PC-3 (cell line): ENCODE results near the gene MACROD2. TPM values are rescaled to one million over a fixed set of nuclear protein-coding genes. Genes with fewer than 3 reads are reported as not detected.

Experiments
- ATAC-seq: fragments of 200-7000 bp; cut with Tn5 transposase; 2 replicates; pipeline ENCODE4 v1.9.1; 2020; ENCODE audit warnings: mild to moderate bottlenecking, moderate library complexity
- BruUV-seq: library from RNA; stranded (reverse); fragments of 400-500 nt; replicated peaks from 2 replicates; lab custom pipeline; 2021; lab: Mats Ljungman, UMichigan
- CTCF ChIA-PET: fragments of 300-600 bp; sonication (Branson Sonifier 250); formaldehyde crosslinking; loops from one replicate; lab custom pipeline; 2022; ENCODE audit warnings: antibody characterized with exemption; lab: Charles Lee
- POLR2A ChIA-PET: fragments of 300-600 bp; sonication (Branson Sonifier 250); formaldehyde crosslinking; loops from one replicate; lab custom pipeline; 2022; ENCODE audit warnings: antibody characterized with exemption; ENCODE audit not compliant: unreplicated experiment; lab: Charles Lee
- DNase-seq: peaks from one replicate; pipeline ENCODE4 v3.0.0-alpha.2; 2015
- H2AFZ ChIP-seq: fragments of 300-600 bp; sonication (generic); 2 replicates; pipeline ENCODE4 v1.6.0; 2016; ENCODE audit warnings: antibody characterized with exemption, low read length
- H3F3A ChIP-seq: fragments of 300-600 bp; sonication (generic); one replicate; pipeline ENCODE4 v1.6.0; 2017; ENCODE audit warnings: antibody characterized with exemption, low read length, control low read depth, mild to moderate bottlenecking; ENCODE audit not compliant: unreplicated experiment
- H3K27ac ChIP-seq: fragments of 300-600 bp; sonication (generic); 2 replicates; pipeline ENCODE4 v1.5.1; 2016; ENCODE audit warnings: mild to moderate bottlenecking, low read length
- H3K27me3 ChIP-seq: fragments of 300-600 bp; sonication (generic); 2 replicates; pipeline ENCODE4 v1.6.1; 2016; ENCODE audit warnings: low read length, mixed read lengths
- H3K36me3 ChIP-seq: fragments of 300-600 bp; sonication (generic); 2 replicates; pipeline ENCODE4 v1.6.1; 2016; ENCODE audit warnings: low read depth, mixed run types, low read length, mixed read lengths
- H3K4me1 ChIP-seq: fragments of 300-600 bp; sonication (generic); 2 replicates; pipeline ENCODE4 v1.5.1; 2016; ENCODE audit warnings: low read length; ENCODE audit not compliant: insufficient read depth
- H3K4me2 ChIP-seq: fragments of 300-600 bp; sonication (generic); 2 replicates; pipeline ENCODE4 v1.6.0; 2016; ENCODE audit warnings: low read length
- H3K4me3 ChIP-seq: fragments of 300-600 bp; sonication (generic); 2 replicates; pipeline ENCODE4 v1.5.1; 2016; ENCODE audit warnings: mild to moderate bottlenecking, low read length, mixed read lengths
- H3K79me2 ChIP-seq: fragments of 300-600 bp; sonication (generic); 2 replicates; pipeline ENCODE4 v1.6.1; 2017; ENCODE audit warnings: low read length, mixed read lengths
- H3K9ac ChIP-seq: fragments of 300-600 bp; sonication (generic); 2 replicates; pipeline ENCODE4 v1.6.0; 2016; ENCODE audit warnings: mild to moderate bottlenecking, low read length
- H3K9me2 ChIP-seq: fragments of 300-600 bp; sonication (generic); replicated peaks from 2 replicates; pipeline ENCODE4 v1.6.1; 2016; ENCODE audit warnings: mixed run types, low read length, mixed read lengths
- H3K9me3 ChIP-seq: fragments of 300-600 bp; sonication (generic); 2 replicates; pipeline ENCODE4 v1.6.1; 2016; ENCODE audit warnings: low read length, mixed read lengths
- H4K20me1 ChIP-seq: fragments of 300-600 bp; sonication (generic); 2 replicates; pipeline ENCODE4 v1.6.1; 2016; ENCODE audit warnings: low read length, mixed read lengths
- EZH2 ChIP-seq: fragments of 300-600 bp; sonication (generic); IDR thresholded peaks from one replicate; pipeline ENCODE4 v1.6.1; 2017; ENCODE audit warnings: antibody characterized with exemption, mild to moderate bottlenecking, low read length; ENCODE audit not compliant: unreplicated experiment
- EZH2phosphoT487 ChIP-seq: fragments of 300-600 bp; sonication (generic); IDR thresholded peaks from 2 replicates; pipeline ENCODE4 v1.6.1; 2018; ENCODE audit warnings: mild to moderate bottlenecking, antibody characterized with exemption, low read length, borderline replicate concordance
- intact Hi-C: fragments of 100-400 bp; cut with micrococcal nuclease; formaldehyde crosslinking; loops from 2 replicates; pipeline ENCODE4 v1.9.0; 2023
- total RNA-seq: library from RNA; depleted of rRNA; stranded (reverse); fragments of >200 nt; gene quantifications from 2 replicates; pipeline ENCODE4 v1.2.3, GENCODE V29; 2014
- TF ChIP-seq, protein P1 (sequence below): fragments of 300-600 bp; sonication (generic); conservative IDR thresholded peaks from 2 replicates; pipeline ENCODE4 v1.5.1; 2017; ENCODE audit warnings: antibody characterized with exemption, low read depth, mild to moderate bottlenecking, low read length

MACROD2 gene
- total RNA-seq, 1 experiment from 2014 or later, result 3.1 TPM

DNA sequence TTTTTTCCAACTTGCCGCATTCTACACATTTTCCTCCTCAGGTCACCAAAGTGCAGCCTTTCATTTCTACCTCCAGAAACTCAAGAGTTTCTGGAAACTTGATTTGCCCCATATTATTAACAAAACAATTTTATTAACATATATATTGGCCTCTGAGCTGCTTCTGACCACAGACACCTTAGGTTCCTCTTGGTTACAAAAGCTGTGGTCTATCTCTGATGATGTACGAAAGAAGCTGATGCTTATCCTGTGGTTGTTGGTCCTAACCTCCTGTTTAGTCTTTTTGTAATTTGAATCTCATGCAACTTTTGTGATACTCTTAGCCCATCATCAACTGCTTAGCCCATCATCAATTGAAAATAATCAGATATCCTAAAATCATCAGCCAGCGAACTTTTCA, 1842.2 kb downstream of the MACROD2 start:
- peaks cover 6% of the 10 kb centered on the region; the same call in 1 of the 2 replicates for H3K4me1 ChIP-seq
- H2AFZ ChIP-seq, result no peak overlapping the region
- no peaks in the 10 kb centered on the region for H3K9me3 ChIP-seq
- H3F3A ChIP-seq, result no peaks in the 10 kb centered on the region
- no peak overlapping the region for H3K9ac ChIP-seq
- ChIA-PET POLR2A (interaction anchor here (0.5 to 0.7 kb wide), 2 partner anchors 135 to 367 kb away, joined by 3 to 4 read pairs; no protein-coding TSS in a partner anchor), CTCF (no interaction called here)
- no peak overlapping the region for H3K4me3 ChIP-seq
- no peaks in the 10 kb centered on the region for H3K27me3 ChIP-seq
- intact Hi-C loops, result no loop called here
- no peaks in the 10 kb centered on the region for H3K36me3 ChIP-seq
- H3K9me2 ChIP-seq, result no peaks in the 10 kb centered on the region
- no peaks in the 10 kb centered on the region for H4K20me1 ChIP-seq
- BruUV-seq, result no TSS peak
- H3K79me2 ChIP-seq, result no peaks in the 10 kb centered on the region
- ATAC-seq (no peak), DNase-seq (no peak)
- H3K27ac ChIP-seq, result no peak overlapping the region
- no peak overlapping the region for H3K4me2 ChIP-seq
- TF ChIP-seq EZH2, result no peak
- TF ChIP-seq, protein P1, sequence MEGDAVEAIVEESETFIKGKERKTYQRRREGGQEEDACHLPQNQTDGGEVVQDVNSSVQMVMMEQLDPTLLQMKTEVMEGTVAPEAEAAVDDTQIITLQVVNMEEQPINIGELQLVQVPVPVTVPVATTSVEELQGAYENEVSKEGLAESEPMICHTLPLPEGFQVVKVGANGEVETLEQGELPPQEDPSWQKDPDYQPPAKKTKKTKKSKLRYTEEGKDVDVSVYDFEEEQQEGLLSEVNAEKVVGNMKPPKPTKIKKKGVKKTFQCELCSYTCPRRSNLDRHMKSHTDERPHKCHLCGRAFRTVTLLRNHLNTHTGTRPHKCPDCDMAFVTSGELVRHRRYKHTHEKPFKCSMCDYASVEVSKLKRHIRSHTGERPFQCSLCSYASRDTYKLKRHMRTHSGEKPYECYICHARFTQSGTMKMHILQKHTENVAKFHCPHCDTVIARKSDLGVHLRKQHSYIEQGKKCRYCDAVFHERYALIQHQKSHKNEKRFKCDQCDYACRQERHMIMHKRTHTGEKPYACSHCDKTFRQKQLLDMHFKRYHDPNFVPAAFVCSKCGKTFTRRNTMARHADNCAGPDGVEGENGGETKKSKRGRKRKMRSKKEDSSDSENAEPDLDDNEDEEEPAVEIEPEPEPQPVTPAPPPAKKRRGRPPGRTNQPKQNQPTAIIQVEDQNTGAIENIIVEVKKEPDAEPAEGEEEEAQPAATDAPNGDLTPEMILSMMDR, result no peak
- TF ChIP-seq EZH2phosphoT487, result no peak

DNA sequence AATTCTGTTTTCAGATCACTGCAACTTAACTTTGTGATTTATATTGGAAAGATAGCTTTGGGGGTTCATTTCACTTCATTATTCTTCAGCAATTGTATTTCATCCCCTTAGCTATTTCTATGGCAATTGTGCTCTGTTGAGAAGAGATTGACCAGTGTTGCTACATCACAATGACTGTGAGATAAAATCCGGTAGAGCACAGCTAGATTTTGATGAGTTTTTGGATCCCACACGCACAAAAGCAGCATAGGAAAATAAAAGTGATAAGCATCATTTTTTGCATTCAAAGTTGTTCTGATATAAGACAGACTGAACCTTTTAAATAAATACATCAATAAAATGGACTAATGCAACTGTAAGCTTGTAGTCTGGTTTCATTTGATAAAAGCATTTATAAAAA, 1843.2 kb downstream of the MACROD2 start:
- Histone ChIP-seq H3K9ac (no peak overlapping the region), H3K4me1 (peaks cover 6% of the 10 kb centered on the region; the same call in 1 of the 2 replicates), H3K27ac (no peak overlapping the region), H2AFZ (no peak overlapping the region), H3K4me2 (no peak overlapping the region), H3K36me3 (no peaks in the 10 kb centered on the region), H3K27me3 (no peaks in the 10 kb centered on the region), H3F3A (no peaks in the 10 kb centered on the region), H3K79me2 (no peaks in the 10 kb centered on the region), H3K4me3 (no peak overlapping the region), H3K9me3 (no peaks in the 10 kb centered on the region), H3K9me2 (no peaks in the 10 kb centered on the region), H4K20me1 (no peaks in the 10 kb centered on the region)
- ChIA-PET POLR2A (interaction anchor here (0.5 kb wide), 1 partner anchor 136 kb away, joined by 3 read pairs; no protein-coding TSS in a partner anchor), CTCF (no interaction called here)
- TF ChIP-seq, protein P1, result no peak
- no peak for TF ChIP-seq EZH2
- no peak for TF ChIP-seq EZH2phosphoT487
- no peak for DNase-seq
- ATAC-seq, result no peak
- no TSS peak for BruUV-seq
- intact Hi-C loops, result no loop called here

DNA sequence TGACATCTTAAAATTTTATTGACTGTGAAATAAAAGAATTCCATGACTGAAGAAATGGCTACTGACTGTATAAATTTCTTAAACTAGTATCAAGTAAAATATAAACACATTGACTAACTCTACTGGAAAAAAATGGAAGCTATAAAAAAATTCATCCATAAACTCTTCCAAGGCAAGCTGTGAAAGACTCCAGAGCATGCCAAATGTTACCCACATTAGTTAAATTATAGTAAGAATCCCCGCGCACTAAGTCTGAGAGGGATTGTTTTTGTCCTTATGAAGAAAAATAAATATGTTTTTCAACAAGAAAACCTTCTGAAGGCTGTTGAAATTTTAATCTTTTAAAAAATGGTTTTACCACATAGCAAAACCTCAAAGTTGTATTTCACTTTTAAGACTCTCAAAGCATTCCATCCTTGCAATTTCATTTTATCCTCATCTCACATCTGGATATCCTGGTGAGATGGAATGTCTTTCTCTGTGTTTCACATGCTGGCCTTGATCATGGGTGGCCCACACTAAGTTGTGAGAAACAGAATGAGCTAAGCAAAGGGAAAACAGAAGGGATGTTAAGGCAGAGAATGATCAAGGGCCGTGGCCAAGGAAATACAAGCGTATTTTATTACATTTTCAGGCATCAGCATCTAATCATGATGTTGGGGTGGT, 1845.5 kb downstream of the MACROD2 start:
- no peak overlapping the region for H3K9ac ChIP-seq
- H3F3A ChIP-seq, result no peaks in the 10 kb centered on the region
- ChIA-PET CTCF (no interaction called here), POLR2A (no interaction called here)
- no TSS peak for BruUV-seq
- no peaks in the 10 kb centered on the region for H3K79me2 ChIP-seq
- no peak overlapping the region for H2AFZ ChIP-seq
- H3K9me2 ChIP-seq, result no peaks in the 10 kb centered on the region
- H3K4me2 ChIP-seq, result no peak overlapping the region
- no peak for ATAC-seq
- no peak overlapping the region for H3K27ac ChIP-seq
- no peak overlapping the region for H3K4me3 ChIP-seq
- no peak for DNase-seq
- intact Hi-C loops, result loop anchor here (1.0 kb wide), 1 partner anchor 22 kb away; no protein-coding TSS in a partner anchor
- no peaks in the 10 kb centered on the region for H3K9me3 ChIP-seq
- H3K27me3 ChIP-seq, result no peaks in the 10 kb centered on the region
- no peaks in the 10 kb centered on the region for H3K36me3 ChIP-seq
- no peaks in the 10 kb centered on the region for H4K20me1 ChIP-seq
- TF ChIP-seq EZH2, result no peak
- TF ChIP-seq, protein P1, result no peak
- TF ChIP-seq EZH2phosphoT487, result no peak
- H3K4me1 ChIP-seq, result no peaks in the 10 kb centered on the region
